ENCODE results near the gene DLL1. TPM values are rescaled to one million over a fixed set of nuclear protein-coding genes. Genes with fewer than 3 reads are reported as not detected.

Gene DLL1
- total RNA-seq, 1 donor from 2014 or later = not detected

DNA sequence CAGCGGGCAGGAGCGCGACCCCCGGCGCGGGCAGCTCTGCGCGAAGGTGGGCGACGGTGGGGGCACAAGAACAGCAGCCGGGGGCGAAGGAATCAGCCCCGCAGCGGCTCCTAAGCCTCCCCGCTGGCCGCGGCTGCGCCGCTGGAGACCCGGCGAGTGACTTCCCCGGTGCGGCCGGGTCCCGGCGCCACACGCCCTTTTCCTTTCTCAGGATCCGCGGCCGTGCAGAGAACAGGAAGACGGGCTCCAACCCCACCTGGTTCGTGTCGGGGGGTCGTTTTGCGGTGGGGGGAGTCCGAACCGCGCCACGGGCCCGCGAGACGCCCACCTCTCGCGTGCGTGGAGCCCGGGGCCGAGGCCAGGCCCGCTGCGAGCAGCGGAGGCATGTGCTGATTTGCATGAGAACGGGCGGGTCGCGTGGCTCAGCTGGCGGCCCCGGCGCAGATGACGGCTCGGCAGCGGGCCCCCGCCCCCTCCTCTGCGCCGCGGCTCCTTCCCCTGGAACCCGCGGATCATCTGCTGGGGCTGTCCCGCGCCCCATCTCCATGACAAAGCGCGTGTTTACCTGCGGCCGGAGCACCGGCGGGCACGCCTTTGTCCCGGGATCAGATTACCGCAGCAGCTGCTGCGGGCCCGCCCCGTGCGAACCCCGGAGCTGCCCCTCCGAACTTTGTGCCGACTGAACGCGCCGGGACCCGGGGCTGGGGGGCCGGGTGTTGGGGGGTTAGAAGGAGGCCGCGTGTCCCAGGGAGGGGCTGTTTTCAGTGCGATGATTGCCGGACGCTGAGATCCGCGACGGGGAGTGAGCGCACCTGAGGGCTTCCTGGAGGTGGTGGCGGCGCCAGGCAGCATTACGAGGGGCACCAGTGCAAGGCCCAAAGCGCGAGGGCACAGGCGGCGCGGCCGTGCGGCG is 4.9 kb upstream of the DLL1 start:
- intact Hi-C loops (cut with micrococcal nuclease) = no loop called here

DNA sequence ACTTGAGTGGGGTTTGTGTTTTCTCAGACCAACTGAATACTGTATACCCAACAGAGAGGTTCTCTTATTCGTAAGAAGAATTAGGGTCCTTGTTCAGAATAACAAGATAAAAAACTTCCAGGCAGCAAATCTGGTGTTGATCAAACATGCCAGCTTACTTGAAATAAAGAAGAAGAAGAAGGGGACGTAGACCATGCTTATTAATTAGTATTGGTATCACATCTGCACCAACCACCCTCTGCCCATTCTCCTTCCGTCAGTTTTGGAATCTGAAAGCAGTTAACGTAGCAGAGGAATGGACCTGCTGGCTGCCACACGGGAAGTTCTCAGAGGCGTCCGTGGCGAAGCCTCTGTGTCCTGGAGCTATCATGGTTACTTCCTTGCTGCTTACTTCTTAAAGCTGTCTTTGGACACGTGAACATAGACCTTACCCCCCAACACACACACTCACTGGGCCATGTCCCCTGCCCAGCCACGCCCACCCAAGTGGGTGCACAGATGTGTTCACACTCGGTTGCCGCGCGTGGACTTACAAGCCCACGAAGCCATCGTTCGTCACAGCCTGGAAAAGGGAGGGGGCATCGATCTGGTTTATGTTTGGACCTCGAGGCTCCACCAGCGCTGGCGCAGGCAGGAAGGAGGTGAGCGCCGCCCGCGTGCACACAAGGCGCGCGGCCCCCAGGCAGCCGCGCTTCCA is 4.1 kb upstream of the DLL1 start:
- intact Hi-C loops (cut with micrococcal nuclease) = loop anchor here (5.0 kb wide), 4 partner anchors 208 to 1083 kb away; no protein-coding TSS in a partner anchor

DNA sequence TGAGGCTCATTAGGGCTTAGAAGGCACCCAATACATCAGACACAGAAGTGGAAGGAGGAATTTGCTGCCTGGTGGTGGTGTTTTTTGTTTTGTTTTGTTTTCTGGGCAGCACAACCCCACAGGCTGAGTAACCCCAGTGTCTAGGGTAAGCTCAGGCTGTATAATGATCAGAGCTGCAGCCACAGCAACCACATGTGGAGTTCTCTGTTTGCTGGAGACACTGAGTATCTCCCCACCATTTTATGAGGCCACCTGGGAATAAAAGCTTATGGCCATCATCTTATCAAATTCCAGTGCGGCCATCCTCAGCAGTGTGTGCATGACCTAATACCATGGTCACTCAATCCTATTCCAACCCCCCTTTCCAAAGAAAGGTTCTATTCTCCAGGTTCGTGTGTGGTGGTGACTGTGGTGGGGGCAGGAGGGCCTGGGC is 3.4 kb upstream of the DLL1 start:
- intact Hi-C loops (cut with micrococcal nuclease) = loop anchor here (5.0 kb wide), 4 partner anchors 207 to 1082 kb away; no protein-coding TSS in a partner anchor

DNA sequence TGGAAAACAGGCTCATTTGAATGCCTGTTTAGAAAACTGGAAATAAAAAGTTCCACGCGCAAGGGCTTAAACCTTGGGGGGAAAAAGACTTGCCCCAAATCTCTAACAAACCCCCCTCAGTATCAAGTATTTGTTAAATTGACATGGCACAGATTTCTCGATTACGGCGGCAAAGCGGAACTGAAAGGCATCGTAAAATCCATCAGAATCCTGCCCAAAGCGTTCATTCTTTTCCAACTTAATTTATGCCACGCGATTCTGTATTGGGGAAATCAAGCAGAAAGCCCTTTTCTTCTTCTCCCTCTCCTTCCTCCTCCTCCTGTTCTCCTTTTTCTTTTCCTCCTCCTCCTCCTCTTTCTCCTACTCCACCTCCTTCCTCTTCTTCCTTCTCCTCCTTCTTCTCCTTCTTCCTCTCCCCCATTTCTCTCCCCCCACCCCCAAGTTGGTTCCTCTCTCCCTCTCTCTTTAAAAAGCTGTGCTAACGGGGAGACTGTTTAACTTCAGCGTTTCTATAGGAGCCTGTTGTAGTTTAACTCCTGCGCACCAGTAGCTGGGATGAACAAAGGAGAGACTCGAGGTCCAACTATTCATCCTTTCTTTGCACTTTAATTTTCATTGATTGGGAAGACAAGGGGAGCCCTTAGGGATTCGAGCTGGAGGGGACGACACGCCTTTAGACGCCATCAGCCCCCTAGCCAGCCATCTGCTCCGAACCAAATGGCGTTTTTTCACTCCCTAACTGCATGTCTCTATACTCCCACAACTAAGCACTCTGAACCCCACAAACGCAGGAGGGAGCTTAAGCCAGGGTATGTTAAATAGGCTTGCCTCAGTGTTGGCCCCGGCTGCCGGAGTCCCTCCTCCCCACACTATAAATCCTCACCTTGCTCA is 2.7 kb upstream of the DLL1 start:
- intact Hi-C loops (cut with micrococcal nuclease) = loop anchor here (1.0 to 5.0 kb wide), 5 partner anchors 13 to 1081 kb away; partner anchors contain the start of gene FAM120B

DNA sequence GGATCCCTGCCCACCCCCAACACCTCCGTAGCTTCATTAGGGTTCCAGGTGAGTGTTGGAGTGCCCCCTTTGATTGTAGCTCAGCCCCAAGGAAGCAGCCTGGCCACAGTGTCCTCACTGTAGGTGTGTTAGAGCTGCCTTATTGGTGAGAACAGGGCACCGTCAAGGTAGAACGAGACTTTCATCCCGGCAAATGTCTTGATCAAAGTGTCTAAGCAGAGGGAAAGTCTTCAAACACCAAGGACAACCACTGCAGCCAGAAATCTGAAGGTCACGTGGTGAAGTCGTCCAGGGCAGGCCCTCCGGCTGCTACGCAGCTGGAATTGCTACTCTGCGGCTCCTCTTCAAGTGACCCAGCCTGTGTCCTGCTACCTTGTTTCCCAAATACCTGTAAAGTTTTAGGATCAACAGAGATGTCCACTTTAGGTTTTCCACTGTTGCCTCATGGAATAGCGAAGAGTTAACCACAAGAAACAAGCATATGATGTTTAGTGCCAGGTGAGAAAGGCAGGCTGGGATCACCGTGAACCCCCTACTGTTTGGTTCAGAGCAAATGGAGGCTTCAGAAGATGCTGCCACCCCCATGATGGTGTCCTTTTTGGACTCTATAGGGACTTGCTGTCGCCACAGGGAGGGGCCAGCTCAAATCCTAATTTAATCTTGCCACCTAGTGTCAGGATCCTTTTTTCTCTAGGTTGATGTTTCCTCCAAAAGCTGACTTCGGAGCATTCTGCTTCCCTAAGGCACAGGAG is 1.7 kb upstream of the DLL1 start:
- intact Hi-C loops (cut with micrococcal nuclease) = loop anchor here (1.0 to 5.0 kb wide), 6 partner anchors 14 to 1080 kb away; partner anchors contain the start of gene FAM120B

DNA sequence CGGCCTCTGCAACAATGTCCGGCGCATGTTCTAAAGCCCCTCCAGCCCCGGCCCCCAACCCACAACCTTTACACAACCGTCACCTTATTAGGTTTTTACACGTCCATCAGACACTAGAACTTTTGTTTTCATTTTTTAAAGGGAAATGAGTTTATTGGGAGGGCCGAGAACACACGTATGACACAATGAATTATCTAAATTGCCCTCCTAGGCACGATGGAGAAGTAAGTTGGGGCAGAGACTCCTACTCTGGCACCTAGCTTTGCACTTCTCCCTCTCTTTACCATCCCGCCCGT is 1.2 kb upstream of the DLL1 start:
- intact Hi-C loops (cut with micrococcal nuclease) = loop anchor here (1.0 to 5.0 kb wide), 5 partner anchors 205 to 1080 kb away; no protein-coding TSS in a partner anchor

DNA sequence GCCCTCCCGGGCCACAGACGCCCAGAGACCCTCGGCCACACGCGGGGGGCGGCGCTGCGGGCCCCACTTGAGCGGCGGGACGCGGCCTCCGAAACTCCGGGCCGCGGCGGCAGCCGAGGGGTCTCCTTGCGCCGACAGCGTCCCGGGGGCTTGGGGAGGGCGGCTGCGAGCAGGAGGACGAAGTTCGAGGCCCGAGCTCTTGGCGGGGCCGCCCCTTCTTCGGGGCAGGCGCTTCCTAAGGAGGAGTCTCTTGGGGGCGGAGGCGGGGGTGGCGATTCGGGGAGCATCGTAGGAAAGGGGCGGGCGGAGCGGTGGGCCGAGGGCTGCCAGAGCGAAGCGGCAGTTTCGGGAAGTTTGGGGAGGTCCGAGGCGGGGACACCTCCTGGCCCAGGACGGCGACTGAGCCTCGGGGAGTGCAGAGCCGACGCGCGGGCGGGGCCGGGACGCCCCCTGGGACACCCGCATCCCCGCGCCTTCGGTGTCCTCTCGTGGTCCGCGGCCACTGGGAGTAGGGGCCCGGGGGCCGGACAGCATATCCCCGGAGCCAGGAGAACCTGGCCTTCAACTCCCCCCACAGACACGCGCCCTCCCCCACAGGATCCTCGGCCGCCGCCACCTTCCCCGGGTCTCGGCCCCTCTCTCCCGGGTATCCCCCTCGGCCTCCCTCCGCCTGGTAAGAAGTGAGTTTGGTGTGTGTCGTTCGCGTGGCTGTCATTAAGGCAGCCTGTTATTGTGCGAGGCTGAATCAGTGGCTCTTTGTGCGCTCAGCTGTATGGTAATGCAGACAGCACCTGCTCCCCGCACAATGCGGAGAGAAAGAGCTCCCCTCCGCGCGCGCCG is 613 bp upstream of the DLL1 start:
- intact Hi-C loops (cut with micrococcal nuclease) = loop anchor here (1.0 to 5.0 kb wide), 6 partner anchors 19 to 1079 kb away; no protein-coding TSS in a partner anchor

DNA sequence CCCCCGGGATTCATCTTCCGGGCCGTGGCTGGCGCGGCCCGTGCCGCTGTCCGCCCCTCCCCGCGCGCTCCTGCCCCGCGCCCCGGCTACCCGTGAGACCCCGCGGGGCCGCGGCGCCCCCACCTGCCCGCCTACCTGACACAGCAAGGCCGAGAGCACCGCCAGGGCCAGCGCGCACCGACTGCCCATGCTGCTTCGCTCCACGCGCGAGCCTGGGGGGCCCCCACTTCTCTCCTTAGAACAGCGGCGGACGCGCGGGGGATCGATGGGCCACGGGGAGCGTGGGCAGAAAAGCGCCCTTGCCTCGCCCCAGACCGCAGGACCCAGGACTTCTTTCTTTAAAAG is 955 bp downstream of the DLL1 start:
- intact Hi-C loops (cut with micrococcal nuclease) = loop anchor here (2.0 to 5.0 kb wide), 5 partner anchors 17 to 1078 kb away; no protein-coding TSS in a partner anchor

DNA sequence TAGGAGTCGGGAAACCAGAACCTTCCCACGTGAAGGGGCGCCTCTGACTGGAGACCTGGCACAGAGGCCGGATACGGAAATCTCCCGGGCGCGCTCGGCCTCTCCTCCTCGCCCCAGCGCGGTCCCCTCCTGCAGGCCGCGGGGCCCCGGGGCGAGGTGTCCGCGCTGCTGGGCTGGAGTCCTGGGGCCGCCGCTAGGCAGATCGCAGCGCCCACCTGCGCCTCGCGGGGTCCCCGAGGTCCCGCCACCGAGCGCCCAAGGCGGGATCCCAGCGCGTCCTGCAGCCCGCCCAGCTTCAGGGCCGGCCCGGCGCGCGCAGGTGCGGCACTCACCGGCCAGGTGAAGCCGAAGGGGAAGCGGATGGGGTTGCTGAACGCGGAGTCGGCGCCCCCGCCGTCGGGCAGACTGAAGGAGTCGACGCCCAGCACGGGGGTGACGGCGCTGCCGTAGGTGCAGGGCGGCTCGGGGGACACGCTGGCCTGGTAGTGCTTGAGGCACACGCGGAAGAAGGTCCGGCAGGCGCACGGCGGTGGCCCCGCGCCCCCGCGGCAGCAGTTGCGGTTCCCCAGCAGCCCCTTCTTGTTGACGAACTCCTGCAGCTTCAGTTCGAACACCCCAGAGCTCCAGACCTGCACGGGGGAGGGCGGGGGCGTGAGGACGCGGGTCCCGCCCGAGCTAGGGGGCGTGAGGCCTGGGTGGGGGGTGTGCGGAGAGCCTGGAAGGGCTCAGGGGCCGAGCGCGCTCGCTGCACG is 1.5 kb downstream of the DLL1 start:
- intact Hi-C loops (cut with micrococcal nuclease) = no loop called here

DNA sequence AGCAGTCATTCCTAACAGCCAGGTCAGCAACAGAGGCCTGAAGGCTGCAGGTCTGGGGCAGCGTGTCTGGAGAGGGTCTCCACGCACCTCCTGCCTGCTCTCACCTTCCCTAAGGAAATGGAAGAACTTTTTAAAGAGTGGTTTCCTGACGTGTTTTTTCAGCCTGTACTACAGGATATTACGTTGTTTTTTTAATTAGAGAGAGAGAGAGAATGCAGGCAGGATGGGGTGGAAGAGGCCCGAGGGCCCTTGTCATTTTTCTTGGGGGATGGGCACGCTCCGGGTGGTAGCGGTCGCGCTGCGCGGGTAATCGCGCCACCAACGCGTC is 2.1 kb downstream of the DLL1 start:
- intact Hi-C loops (cut with micrococcal nuclease) = no loop called here

DNA sequence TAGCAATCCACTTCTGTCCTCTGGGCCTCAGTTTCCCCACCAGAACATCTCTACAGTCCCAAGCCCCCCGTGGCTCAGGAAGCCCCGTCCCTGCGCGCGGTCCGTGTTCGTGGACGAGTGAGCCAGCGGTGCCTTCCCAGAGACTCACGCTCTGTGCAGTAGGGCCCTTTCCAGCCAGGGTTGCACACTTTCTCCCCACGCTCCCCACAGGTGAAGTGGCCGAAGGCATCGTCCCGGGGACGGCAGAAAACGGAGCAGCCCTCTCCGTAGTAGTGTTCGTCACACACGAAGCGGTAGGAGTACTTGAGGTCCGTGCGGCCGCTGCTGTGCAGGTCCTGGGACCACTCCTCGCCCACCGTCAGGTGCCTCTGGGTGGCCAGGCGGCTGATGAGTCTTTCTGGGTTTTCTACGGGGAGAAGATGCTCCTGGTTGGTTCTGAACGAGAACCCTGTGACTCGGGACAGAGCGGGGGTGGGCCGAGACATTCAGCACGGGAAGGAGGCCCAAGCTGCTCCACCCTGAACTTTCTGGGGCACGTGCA is 2.7 kb downstream of the DLL1 start:
- intact Hi-C loops (cut with micrococcal nuclease) = no loop called here

DNA sequence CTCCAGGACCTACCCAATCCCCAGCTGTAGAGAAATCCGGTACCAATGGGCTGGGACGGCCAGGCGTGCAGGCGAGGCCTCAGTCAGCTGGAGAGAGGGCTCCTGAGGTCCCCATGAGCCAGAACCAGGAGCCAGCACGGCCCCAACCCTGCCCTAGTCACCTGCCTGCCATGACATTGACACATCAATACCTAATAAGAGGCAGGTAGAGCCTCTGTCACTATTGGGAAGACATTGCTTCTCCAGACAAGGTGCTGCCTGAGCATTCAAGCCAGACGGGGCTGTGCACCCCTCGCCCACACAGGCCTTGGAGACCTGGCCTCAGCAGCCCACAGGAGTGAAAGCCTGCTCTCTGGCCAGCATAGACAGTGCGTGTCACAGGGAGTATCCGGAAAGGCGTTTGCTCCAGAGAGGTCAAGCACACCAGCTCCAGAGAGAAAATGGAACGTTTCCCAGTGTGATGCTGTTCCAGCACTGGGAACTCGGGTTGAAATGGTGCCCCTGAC is 3.5 kb downstream of the DLL1 start:
- intact Hi-C loops (cut with micrococcal nuclease) = no loop called here

DNA sequence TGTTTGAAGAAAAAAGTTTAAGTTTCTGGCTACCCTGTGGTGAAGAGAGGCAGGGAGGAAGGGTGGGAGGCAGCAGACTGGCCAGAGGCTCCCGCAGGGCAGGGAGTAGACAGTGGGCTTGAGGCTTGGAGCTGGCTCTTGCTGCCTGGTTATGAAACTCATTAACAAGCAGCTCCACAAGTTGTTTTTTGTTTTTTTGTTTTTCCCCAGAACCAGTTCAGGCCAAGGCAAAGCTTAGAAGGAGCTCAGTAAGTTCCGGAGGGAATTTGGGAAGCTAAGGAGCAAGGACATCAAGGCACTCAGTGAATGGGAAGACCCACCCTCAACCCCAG is 4.0 kb downstream of the DLL1 start:
- intact Hi-C loops (cut with micrococcal nuclease) = no loop called here

DNA sequence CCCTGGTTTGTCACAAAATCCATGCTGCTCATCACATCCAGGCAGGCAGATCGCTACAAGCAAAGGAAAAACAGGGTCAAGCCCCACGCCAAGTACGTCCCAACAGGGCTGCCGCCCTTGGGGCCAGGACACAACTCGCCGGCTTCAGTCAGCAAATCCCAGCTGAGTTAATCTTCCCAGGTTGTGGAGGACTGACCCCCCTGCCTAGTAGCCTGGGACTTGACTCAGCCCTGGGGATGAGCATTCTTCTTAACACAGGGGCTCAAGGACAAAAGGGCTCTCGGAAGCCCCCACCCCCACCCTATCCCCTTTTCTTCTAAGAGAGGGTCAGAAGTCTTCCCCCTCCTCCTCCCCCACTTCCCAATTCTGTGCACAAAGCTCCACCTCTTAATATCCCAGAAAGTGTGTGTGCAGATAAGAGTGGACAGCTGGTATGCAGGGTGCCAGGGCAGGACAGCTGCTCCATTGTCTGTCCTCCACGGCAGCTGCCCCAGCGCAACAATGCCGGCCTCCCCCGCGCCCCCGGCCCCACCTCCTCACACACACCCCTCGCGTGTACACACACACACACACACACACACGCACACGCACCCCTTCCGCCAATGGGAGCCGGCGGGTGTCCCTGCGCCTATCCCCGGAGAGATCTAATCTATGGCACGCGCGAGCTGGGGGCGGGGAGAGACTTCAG is 4.5 kb downstream of the DLL1 start:
- intact Hi-C loops (cut with micrococcal nuclease) = no loop called here

DNA sequence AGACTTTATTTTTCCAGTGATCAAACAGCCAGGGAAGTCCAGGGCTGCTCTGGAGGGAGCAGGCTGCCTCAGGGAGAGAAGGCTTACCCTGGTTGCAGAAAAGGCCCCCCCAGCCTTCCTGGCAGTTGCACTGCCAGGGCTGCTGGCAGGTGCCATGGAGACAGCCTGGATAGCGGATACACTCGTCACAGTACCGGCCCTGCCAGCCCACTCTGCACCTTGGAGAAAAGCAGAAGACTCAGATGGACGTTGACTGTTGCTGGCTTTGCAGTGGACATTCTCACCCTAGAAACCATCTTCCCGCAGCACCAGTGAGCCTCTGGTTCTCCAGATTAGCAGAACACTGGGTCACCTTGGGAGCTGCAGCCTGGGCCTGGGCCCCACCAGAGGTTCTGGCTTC is 5.4 kb downstream of the DLL1 start:
- intact Hi-C loops (cut with micrococcal nuclease) = no loop called here

DNA sequence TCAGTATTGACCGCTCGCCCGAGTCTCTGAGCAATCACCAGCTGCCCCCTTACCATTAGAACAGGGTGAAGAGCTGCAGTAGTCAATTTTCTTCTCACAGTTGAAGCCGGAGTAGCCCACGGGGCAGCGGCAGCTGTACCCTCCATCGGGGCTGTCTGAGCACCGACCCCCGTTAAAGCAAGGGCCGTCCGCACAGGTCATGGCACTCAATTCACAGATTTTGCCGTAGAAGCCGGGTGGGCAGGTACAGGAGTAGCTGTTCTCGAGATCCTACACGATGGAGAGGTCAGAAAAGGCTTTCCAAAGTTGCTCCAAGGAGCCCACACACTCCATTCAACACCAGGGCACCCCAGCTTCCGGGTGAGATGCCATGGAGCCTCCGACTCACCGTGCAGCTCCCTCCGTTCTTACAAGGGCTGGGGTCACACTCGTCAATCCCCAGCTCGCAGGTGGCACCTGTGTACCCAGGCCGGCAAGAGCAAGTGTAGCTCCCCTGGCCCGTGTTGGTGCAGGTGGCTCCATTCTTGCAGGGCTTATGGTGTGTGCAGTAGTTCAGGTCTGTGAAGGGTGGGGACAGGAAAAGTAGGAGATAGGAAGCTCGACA is 5.9 kb downstream of the DLL1 start:
- intact Hi-C loops (cut with micrococcal nuclease) = no loop called here

DNA sequence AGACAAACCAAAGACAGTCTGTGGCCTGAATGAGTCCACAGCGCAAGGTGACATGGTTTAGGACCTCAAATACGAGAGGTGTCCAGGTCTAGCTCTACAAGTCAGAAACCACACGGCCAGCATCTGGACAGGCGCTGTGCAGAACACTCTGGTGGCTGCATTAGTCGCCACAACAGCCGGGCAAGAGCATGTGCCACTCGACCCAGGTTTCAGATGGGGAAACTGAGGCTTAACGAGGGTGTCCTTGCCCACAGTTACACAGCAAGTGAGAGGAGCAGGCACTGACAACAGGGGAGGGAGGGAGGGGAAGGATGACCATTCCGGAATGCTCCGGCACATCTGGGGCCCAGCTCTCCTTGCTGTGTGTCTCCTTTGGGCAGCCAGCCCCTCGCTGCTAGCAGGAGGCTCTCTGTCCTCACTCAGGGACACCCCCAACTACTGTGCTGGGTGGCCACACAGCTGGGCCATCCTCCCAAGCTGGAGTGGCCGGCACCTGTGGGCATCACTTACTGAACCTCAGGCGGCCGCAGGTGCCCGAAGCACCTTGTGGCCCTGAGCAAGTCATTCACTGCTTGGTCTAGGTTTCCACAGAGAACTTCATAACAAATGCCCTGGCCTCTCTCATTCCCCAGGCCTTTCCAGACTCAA is 6.6 kb downstream of the DLL1 start:
- intact Hi-C loops (cut with micrococcal nuclease) = no loop called here
